GM19025 (cell line): Measurements from ENCODE around the gene HRH1.
A peak's percentile ranks its signal among the peaks of the same experiment; 100 is the strongest.

Experiments
- ATAC-seq: cut with Tn5 transposase; IDR thresholded peaks from one replicate; pipeline ENCODE4 v1.9.1; 2021; ENCODE audit warnings: mild to moderate bottlenecking, low read depth, moderate library complexity; ENCODE audit not compliant: unreplicated experiment

Gene HRH1

DNA sequence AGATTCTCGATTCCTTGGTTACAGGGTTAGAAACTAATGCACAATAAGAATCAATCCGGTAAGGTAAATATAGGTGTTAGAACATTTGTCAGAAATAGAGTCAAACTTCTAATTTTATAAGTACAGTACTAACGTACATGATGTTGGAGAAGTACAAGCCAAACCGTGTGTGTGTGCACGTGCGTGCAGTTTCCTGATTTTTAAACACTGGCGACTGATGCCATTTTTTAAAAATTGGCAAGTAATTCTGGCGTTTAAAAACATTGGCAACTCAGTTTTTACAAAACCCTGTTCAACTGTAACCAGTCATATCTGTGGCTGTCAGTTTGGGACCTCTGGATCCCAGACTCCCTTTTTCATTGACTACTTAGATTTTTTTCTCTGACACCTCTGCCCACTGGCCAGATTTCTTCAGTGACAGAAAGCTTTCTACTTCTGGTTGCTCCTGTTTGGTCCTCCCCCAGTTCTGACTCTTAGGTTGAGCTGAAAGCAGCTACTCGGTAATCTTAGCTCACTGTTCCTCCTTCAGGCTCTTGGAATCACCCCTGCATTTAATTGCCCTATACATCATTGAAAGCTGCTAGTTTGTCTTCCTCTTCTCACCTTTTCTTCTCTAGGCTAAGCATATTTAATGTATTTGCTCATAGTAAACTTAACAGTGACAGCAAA lies 118.7 kb downstream of the HRH1 start:
- no peak for ATAC-seq

DNA sequence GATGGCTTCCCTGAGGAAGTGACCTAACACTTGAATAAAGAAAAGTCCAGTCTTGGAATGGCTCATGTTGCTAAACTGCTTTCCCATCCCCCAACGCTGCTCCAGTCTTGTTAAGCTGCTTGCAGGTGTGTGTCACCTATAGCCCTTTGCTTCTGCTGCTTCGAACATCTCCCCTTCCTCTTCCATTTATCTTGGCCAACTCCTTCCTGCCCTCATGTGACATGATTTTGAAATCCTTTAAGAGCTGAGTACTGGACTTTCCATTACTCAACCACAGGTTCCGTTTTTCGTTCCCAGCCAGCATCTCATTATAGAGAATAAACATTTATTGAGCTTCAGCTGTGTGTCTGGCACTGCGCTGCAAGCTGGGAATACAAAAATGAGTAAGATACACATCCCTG lies 119.6 kb downstream of the HRH1 start:
- ATAC-seq, result no peak

DNA sequence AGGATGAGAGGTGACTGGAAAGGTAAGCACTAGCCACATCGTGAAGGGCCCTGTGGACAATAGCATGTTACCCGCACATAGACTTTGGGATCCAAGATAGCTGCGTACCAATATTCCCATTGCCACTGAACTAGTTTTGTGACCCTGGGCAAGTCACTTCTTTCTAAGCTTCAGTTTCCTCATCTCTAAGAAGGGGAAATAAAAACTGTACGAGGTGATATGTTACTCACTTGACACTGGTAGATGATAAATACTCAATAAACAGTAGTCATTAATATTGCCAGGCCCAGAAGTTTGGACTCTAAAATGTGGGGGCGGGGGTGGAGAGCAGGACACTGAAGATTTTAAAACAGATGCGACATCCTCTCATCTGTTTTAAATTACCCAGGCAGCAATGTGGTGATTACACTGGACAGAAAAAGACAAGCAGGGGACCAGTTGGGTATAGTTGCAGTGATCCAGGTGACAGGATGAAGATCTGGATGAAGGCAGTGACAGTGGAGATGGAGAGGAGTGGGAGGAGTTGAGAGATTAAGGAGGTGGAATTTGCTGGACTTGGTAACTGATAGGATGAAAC lies 120.4 kb downstream of the HRH1 start:
- no peak for ATAC-seq

DNA sequence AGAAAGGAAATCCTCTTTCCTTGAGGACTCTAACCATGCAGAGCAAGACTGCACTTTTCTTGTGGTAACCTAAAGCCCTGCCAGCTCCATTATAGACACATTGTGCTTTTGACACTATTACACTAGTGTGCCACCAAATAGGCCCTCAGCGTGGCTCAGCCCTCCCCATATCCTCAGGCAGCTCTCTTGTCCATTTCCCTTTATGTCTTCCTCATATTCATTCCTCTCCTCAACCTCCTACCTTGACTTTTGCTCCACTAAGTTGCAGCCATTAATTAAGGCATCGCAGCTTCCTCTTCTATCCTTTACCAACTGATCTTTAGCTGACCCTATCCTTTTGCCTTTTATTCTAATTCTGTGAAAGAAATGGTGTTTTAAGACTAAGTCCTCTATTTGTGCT lies 121.6 kb downstream of the HRH1 start:
- ATAC-seq, result no peak

- ATAC-seq, result no peak
These were observed 122.6 kb downstream of the HRH1 start for GRCh38 chr3:11276901-11277300.

DNA sequence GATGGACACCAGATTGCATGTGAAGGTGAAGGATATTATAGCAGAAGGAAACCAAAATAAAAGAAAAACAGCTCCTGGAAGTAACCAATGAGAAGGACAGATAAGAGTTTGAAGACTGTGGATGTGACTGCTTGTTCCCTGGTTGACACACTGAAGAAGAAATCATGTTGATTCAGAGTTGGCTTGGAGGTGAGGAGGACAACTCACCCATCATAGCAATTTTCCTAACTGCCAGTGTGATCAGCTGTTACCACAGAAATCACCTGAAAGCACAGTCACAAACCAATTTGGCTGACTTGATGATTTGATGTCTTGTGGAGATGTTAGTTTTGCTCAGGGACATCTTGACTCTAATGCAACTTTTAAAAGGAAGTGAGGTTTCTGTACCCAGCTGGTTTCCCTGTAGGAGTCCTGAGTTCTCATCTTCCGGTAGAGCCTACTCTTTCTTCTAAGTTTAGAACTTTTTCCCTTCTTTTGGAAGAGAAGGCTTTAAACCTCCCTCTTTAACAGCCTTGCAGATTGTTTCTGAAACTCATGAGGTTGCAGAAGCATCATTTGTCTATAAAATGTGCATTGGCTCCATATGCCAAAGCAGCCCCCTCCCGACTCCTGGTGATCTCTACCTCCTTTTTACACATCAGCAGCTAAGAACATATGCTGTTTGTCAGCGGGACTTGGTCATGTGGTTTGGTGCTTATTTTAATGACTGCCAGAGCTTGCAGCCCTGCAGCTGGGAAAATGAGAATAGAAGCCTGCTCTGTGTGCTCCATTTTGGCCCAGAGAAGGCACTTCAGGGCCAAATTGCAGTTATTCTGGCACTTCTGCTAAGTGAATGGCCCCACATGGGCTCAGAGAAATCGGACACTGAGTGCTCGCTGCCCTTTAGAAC lies 128.2 kb downstream of the HRH1 start:
- no peak for ATAC-seq

DNA sequence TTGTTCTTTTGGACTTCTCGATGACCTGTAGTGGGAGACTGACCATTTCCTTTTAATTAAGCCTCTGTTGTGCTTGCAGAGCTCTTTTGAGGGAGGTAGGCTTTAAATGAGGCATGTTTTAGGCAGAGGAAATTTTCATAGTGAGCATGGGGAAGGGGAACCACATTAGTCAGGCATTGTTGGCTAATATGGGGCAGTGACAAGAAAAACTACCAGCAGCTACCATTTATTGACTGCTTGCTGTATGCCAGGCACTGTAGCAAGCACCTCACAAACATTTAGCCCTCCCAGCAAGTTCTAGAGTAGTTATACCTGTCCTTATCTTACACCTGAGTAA lies 128.8 kb downstream of the HRH1 start:
- no peak for ATAC-seq

- ATAC-seq, result no peak
These were observed 129.7 kb downstream of the HRH1 start for GRCh38 chr3:11284011-11284410.

- ATAC-seq, result no peak
These were observed 131.2 kb downstream of the HRH1 start for GRCh38 chr3:11285471-11285870.

- ATAC-seq, result no peak
These were observed 133.1 kb downstream of the HRH1 start for GRCh38 chr3:11287404-11287803.

GRCh38 chr3:11288021-11288491 lies 133.8 kb downstream of the HRH1 start:
- no peak for ATAC-seq

DNA sequence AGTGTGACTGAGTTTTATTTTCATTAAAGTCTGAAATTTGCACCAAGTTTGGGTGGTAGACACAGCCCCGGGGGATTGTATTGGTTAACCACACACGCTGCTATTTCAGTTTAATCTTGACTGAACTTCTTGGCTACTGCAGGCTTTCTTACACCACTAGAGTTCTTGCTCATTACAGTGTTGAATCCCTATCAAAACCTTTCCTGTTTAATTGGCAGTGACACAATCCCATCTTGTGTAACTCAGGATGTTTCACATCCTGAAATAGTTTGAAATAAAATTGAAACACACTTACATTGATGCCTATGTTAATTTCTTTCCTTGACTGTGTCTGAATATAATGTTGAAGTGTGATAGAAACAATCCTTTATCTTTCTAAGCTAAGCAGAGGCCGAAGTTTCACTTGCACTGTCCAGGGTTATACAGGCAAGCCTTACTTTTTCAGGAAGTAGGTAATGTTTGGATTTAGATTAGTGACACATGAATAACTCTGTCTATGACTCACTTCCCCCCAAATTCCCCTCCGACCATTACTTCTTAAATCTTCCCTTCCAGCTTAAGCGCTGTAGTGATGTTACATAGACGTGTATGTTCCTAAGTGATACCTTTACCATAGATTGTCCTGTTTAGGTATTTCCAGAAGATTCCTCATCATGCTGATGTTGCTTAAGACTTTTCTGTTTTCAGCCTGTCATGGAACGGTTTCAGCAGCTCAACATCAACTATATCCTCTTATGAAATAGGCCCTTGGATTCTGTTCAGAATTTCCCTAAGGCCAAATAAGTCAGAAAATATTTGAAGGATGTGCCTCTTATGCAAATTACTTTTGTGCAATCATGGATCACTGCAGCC lies 134.7 kb downstream of the HRH1 start:
- ATAC-seq, result peak; percentile 54

DNA sequence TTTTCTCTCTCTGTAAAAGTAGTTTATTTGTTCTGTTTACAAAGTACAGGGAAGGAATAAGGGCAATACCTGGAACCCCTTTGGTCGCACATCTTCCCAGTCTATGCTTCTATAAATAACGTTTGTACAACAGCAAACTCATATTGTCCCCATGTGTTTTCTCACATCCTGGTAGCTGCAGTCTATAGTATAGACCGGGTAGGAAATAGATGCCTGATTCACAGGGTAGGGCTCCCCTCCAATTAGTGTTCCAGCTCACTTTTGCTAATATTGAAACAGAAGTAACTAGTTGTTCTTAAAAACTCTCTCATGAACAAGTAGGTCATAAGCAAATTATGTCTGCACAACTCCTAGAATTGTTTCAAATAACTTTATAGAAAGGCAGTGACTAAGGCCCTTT lies 135.6 kb downstream of the HRH1 start:
- ATAC-seq, result no peak

DNA sequence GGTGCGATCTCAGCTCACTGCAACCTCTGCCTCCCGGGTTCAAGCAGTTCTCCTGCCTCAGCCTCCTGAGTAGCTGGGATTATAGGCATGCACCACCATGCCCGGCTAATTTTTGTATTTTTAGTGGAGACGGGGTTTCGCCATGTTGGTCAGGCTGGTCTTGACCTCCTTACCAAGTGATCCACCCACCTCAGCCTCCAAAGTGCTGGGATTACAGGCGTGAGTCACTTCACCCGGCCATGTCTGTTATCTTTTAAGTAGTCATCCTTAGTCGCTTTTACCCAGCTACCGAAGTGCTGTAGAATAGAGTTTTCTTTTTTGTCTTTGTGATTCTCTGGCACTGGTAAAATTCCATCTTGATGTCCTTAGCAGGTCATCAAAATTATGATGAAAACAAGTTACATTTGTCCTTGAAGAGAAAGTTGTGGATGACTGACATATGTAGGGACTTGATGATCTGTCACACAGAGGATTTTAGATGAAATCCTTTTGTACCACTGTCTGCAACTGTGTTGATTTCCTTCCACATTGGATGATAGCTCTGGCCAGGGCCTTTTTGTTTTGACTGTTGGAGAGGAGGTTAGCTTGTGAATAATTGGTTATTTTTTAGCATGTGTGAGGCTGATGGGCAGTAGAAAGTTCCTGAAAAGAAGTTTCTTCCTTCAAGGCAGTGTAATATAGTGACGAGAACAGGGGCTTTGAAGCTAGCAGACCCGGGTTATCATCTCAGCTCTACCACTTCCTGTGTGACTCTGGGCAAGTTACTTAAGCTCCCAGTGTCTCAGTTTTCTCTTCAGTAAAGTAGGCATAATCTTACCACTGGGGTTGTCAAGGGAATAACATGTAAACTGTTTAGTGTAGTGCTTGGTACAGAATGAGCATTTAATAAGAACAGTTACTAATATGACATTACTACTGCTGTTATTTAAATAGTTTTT lies 136.7 kb downstream of the HRH1 start:
- peak; percentile 45 for ATAC-seq

DNA sequence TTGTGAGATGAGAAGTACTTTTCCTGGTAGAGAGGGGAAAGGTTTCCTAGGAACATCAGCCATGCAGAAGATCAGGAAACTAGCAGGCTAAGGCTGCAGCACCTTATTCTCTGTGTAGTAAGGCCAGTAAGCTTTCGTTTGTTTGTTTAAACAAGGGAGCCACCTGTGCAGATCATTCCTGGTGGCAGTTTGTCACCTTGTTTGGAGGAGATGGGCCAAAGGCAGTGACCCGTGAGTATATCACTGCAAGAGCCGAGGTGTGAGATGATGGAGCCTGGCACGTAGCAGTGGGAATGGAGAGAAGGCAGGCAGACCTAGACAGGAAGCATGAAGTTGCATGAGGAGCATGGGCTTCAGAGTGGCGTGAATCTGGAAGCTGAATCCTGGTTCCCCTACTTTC lies 137.5 kb downstream of the HRH1 start:
- no peak for ATAC-seq

DNA sequence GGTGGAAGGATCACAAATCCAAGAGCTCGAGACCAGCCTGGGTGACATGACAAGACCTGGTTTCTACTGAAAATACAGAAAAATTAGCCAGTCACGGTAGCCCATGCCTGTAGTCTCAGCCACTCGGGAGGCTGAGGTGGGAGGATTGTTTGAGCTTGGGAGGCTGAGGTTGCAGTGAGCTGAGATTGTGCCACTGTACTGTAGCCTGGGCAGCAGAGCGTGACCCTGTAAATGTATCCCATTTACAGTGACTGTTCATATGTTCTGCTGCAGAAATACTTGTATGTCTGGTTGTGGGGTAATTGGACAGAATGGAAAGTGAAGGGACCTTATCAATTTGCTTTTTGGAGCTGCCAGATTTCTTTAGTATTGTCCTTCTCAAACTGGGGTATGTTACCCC lies 142.8 kb downstream of the HRH1 start:
- no peak for ATAC-seq

- ATAC-seq, result peak; percentile 87
These were observed 146.7 kb downstream of the HRH1 start for GRCh38 chr3:11300970-11301369.

DNA sequence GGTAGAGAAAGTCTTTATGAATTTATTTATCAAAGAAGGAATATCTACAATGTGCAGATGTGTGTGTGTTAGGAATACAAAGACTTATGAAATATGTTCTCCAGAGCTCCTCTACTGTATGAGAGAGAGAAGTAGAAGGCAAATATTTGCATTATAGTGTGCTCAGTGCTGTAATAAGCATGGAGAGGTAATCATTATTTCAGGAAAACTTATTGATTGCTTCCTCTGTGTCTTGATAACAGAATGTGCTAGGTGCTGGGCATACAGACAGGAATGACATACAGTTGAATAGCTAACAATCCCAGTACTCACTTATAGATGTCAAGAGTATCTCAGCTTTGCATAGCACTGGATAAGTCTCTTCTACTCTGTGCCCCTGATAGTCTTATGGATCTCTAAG lies 148.2 kb downstream of the HRH1 start:
- ATAC-seq, result no peak

DNA sequence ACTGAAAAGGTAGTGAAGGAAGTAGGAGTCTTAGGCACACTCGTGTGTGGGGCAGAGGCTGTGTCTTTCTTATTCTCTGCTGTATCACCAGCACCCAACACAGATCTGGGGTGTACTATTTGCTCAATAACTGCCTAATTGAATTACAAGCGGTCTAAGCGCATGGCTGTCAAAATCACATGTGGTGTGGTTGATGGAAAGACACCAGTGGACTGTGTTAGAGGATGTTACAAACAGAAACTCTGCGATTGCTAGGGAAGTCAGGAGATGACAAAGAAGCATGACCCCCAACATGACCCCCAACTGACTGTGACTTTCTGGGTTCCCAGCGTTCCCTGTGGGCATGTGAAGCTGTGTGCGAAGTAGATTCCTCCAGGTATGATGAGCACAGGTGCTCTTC lies 149.9 kb downstream of the HRH1 start:
- ATAC-seq, result no peak

DNA sequence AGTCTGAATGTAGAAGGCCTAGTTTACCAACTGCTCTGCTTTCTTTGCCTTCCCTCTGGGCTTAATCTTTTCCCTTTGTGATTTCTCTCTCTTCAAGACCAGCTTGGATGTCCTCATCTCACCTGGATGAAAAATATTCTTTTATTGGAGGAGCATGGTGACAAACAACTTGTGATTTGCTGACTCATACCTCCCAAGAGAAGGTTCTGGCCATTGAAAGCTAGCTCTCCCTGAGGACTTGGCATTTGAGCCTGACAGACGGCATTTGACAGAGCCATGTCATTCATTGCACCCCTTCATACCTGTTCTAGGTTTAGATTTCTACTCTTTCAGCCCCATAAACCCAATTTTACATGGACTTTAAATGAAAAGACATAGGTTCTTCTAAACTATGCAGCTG lies 151.2 kb downstream of the HRH1 start:
- no peak for ATAC-seq
